Glomerular endothelial cell (primary cell): Measurements from ENCODE around the gene AGMO. TPM values are rescaled to one million over a fixed set of nuclear protein-coding genes. Genes with fewer than 3 reads are reported as not detected.

Experiments used
- DNase-seq: peaks from one replicate; pipeline ENCODE4 v3.0.0-alpha.2; 2011; ENCODE audit warnings: low read depth, low spot score; ENCODE audit errors: extremely low read depth
- total RNA-seq: library from RNA; depleted of rRNA; stranded (reverse); fragments of >200 nt; gene quantifications from 2 replicates; pipeline ENCODE4 v1.2.3, GENCODE V29; 2015

Gene AGMO
- not detected in 2 replicates for total RNA-seq

DNA sequence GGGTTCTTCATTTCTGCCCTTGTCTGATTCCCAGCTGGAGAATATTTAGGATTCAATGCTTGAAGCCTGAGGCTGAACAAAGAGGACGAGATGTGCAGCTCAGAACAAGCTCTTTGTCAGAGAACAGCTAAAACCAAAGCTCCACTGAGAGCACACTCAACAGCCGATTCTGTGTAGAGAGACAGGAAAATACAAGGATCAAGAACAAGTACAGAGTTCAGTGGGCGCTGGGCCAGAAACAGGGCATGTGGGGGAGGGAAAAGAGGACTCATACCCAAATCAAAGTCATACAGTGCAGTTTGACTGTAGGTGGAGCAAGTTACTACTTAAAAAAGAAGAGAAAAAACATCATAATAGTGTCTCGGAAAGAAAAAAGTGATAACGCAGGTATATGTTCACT is at the start of gene AGMO:
Gene AGMO, minus strand, starts transcription at position 181 of the 400 bp plus-strand sequence.
- DNase-seq: no peak

DNA sequence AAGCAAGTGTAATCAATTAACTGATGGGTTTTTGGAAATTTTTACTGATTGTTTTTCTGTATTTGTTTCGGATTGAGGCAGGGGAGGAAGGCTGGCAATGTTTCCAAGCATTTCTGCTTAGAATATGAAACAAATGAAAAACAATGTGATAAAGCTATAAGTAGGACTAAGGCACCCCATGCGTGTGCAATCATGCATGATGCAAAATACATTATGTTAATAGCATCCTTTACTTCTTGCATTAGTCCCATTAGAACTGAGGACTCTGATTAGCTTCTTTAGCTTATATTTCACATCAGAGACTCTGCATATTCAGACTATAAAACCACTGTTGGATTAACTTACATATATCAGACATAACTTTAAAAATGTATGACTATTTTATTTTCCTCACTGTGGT is 48.7 kb upstream of the AGMO start:
- no peak for DNase-seq

DNA sequence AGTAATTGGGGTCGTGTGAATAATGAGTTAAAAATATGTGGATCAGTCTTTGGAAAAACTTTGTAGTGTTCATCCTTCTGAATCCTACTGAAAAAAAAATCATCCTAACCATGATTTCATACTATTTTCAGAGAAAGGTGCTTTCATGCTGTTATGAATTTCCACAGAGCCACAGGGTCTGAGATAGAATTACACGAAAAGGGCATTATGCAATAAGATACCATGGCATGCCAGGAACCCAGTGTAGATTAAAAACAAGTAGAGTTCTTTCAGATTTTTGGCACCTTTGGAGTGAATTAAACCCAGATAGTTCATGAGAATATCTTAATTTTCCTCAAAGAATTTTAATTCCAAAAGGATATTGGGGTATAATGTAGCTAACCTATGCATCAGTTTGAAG is 47.5 kb upstream of the AGMO start:
- DNase-seq: no peak

DNA sequence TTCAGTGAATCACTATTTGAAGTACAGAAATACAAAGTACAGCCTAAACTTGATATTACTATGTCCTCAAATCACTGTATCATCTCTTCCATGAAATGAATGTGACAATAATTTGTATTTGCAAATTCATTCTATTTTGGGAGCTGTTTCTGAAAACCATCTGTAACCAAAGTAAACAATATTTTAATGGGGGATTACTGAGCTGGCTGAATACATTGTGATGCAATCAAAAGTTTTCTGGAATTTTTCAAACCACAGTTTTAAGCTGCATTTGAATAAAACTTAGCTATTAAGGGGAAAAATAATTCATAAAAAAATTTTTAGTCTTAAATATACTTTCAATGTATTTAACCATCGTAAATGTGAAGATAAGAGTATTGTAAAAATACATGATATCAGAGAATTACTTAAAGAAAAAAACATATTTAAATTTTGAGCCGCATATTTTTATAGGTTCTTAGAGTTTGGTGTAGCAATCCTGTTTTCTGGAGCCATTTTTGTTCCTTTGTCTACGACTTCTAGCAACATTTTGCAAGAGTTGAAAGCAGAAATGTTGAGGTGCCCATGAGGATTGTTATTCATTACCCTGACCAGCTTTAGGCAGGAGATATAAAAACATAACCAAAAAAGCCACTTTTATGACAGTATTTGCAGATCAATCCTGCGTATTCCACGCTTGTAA is 45.9 kb upstream of the AGMO start:
- DNase-seq: no peak

DNA sequence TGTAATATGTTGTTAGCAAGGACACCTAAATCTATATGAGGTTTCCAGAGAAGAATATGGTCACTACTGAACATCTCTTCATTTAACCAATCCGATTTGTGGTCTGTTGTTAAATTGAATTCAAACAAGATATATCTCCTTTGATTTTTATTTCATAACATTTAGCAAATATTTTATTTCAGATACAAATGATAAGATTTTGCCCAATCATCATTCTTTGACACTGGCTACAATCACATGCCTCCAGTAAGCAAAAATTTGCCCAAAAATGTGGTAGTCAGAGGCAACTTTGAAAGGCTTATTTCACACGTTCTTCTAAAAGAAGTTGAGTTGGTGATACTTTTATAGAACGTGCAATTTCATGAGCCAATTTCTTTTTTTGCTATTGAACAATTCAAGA is 44.7 kb upstream of the AGMO start:
- no peak for DNase-seq

DNA sequence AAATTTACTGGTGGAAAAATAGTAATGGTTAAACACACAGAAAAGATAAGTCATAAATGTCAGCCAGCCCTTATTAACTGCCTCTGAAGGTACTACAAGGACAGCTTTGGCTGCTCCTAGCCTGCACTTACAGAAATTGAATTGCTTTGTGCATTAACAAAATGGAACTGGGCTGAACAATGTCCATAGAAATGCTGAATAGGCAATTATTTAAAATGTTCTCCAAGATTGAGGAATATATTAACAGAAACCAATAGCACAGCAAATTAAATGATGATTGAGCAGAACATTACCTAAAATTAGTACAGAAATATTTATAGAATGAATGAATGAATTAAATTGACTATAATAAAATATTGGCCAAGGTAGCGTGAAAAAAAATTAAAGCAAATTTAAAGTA is 42.4 kb upstream of the AGMO start:
- DNase-seq: no peak

DNA sequence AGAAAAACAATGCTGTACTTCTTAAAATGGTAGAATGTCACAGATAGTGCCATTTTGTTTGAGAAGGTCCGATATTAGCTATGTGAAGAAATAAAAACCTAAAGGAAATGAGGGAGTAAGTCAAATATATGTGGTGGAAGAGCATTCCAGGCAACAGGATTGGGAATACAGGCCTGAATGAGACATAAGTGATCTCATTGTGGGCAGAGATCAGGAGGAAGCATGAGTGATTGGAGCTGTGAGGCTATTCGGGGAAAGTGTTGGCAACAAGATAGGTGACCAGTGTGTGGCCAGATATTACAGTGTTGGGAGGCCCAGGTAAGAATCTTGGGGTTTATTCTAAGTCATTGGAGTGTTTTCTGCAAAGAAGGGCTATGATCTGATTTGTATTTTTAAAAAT is 41.3 kb upstream of the AGMO start:
- no peak for DNase-seq

DNA sequence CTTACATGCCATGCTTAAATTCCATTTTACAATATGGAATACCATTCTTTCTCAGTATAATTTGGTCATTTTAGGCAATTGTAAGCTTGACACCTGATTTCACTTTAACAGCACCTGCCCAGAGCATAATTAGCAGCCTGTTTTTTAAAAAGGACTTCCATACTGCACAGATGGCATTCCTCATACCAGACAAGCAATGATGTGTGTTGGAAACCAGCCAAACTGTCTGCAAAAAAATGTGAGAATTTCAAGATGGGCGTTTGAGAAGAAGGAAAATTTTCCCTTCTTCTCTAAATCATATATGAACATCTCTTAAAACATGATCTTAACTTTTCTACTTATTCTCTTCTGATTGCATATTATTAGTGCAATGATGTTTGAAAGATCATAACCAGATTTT is 40.4 kb upstream of the AGMO start:
- DNase-seq: no peak

DNA sequence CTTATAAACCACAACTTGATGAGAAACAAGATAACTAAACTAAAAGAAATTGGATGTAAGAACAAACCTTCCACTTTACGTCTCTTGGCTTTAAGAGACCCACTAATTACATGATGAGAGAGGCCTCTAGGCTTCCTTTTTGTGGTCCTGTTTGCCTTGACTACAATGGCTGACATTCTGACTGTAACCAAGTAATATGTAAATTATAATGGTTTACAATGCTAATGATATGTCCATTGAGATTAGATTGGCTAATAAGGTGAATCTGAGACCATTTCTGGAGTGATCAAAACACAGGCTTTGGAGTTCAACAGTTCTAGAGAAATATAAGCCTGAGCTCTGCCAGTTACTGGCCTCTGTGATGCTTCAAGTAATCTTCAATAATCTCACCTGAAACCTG is 39.4 kb upstream of the AGMO start:
- DNase-seq: no peak

DNA sequence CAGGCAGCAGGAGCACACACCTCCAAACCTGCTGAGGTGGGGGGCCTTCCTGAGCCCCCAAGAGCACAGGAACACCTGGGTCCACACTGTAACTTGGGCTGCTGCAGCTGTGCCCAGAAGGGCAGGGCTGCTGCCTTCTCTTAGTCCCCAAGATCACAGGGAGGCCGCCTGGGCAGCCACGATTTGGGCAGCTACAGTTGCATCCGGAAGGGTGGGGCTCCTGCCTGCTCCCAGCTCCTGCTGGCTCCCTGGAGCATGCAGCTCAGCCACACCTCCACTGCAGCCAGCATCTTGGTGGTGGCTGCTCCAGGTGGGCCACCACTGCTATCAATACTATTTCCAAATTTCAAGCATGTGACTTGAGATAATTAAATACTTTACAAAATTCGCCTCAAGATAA is 38.5 kb upstream of the AGMO start:
- no peak for DNase-seq

DNA sequence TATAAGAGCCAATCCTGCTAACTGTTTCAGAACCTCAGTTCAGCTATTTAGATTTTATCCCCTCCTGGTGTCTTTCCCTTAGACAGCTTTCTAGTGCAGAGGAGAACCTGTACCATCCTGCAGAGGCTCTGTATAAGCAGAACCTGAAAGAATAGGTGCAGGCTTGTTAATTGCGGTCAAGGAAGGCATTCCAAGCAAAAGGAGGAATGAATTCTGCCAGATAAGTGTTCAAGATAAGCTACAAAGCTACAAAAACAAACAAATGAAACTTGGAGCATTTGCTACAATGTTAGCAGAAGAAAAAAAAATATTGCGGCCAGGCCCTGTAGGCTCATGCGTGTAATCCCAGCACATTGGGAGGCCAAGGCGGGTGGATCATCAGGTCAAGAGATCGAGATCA is 32.6 kb upstream of the AGMO start:
- DNase-seq: no peak

DNA sequence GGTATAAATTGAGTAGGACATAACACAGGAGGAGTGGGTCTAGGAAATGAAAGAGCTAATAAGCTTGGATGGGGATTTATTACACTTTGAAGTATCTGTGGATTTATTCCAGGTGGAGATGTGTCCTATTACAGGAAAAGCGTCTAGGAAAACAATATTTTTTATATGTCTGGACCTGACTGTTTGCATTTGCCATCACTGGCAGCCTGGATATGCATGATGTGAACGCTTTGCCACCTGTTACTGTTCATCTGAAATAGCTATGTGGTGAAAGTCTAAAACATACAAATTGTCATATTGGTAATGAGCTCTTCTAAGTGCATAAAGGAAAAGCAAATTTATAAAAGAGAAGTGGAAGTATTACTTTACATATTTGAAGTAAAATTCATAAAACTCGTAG is 31.6 kb upstream of the AGMO start:
- no peak for DNase-seq

DNA sequence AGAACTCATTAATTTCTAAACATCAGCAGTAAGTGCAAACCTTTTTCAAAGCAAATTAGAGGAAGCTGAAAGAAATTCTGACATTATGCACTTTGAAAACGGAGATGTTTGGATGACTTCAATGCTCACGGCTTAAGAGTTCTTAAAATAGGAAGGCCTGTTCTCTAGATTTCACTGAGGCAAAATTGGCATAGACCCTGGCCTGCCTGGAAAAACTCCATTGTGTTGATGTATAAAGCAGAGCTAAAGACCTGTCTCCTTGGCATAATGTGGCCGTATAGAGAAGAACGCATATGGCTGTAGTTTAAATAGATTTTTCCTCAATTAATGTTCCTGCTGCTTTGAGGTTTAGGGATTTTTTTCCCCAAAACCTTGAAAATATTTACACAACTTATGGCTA is 24.5 kb upstream of the AGMO start:
- DNase-seq: no peak

DNA sequence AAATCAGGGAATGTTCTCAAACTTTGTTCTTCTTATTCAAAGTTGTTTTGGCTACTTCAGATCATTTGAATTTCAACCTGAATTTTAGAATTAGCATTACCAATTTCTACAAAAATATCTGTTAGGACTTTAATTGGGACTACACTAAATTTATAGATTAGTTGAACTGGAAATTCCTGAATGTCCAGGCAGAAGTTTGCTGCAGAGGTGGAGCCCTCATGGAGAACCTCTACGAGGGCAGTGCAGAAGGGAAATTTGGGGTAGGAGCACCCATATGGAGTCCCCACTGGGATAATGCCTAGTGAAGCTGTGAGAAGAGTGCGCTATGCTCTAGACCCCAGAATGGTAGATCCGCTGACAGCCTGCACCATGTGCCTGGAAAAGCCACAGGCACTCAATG is 22.8 kb upstream of the AGMO start:
- no peak for DNase-seq

DNA sequence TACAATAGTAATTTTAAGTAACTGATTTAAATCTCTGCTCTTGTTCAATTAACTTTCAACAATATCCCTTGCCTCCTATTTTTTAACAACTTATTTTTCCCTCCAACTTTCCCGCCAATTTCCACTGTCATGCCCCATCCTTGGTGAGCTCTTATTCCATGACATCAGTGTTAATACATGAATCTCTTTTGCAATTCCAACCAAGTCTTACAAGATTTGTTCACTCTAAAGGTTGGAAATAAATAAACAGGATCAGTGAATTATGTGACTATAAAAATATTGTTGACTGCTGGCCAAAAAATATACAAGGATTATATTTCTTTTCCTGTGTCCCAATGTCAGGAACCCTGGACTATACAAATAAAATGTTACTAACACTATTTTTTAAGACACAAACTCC is 21.0 kb upstream of the AGMO start:
- DNase-seq: no peak

DNA sequence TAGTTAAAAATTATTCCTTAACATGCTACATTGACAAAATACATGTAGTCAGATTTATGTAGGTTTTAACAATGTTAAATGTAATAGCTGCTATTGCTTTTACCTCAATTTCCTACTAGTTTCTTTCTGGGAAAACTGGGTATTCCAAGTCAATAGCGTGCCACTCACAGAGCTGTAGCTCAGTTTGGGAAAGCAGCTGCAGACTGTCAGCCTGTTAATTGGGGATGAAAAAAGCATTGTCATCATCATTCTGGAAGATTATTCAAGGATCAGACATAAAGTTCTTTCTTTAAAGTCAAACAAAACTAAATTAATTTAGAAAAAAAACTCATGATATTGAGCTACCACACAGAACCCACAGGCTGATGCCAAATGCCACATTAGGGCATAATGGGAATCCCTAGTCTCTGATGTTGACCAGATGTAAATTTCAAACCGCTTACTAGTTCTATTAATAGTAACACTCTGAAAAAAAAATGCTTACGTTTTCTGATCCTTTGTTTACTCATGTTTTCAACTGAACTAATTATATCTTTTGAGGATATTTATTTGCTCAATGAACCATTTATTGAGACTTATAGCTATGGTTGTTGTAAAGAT is 19.6 kb upstream of the AGMO start:
- DNase-seq: no peak

DNA sequence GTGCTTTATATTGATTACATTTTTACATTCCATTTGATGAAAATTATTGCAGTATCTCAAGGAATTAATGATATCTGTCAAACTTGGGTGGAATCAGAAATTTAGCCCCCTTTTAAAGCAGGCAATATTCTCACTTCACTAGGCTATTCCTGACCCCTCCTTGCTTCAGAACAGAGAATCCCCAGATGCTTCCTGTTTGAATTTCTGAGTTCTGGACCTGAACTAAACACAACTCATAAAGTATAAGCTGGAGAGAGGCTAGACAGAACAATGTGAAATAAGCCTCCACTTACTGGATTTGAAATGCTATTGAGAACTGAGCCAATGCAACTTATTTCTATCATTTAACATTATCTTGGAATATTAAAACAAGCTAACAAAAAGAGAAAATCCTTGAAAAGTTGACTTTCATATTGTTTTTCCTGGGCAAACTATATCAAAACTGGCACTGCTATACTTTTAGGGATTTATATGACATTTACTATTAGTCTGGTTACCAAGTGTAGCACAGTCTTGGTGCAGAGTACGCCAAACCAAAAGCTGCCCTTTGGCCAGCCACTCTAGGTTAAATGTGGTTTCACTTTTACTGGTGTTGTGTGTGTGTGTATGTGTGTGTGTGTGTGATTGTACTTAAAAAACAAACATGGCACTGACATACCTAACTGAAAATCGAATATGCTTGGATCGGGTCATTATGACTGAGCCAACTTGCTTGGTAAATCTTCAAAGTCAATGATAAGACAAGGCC is 19.0 kb upstream of the AGMO start:
- DNase-seq: no peak

DNA sequence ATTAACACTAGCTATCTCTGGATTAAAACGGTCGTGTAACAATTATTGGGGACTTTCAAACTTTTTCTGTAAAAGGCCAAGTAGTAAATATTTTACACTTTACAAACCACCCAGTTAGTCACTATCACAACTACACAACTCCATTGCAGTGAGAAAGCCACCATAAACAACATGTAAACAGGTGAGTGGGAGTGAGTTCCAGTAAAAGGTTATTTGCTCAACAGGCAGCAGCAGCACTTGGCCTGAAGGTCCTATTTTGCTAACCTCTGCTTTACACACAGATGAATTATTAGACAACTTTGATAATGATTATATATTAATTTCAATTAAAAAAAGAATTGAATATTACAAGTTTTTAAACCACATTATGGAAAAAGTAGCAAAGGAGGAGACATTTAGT is 15.8 kb upstream of the AGMO start:
- no peak for DNase-seq

DNA sequence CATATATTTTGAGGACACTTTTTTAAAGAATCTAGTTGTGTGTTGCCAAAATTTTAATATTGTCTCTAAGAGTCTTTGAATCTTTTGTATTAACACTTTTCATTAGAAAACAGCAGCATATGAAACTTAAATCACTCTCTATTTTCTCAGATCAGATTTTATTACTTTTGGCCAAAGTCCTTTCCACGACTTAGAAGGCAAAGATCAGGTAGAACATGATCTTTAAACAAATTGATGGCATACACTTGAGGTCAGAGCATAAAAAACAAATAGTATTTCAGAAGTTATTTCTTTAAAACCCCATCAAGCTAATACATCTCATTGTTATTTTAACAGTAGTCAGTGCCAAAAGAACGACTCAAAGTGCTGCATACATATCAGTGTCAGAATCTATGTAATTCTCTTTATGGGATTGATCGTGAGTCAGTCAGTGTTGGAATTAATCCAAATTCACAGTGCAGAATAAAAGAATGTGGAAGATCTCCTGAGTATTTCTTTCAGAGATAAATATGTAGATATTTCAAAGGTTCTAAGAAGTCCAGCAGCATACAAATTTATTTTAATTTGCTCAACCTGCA is 9.6 kb upstream of the AGMO start:
- DNase-seq: no peak

DNA sequence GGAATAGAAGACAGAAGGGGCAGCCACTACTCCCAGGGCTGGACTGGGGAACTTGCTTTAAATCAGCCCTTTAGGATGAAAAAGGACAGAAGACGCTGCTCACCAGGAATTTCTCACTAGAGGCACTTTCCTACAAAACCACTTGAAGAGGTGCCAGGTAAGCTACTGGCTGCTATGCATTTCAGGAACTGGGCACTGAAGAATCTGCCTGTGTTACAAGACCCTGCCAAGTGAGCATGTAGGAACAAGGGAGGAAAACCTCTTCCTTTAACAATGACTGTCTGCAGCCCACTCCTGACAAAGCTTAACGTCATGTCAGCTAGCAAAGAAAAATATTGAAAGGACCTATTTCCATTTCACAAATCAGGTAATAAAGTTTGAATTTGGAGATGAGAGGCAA is 5.8 kb upstream of the AGMO start:
- DNase-seq: no peak

DNA sequence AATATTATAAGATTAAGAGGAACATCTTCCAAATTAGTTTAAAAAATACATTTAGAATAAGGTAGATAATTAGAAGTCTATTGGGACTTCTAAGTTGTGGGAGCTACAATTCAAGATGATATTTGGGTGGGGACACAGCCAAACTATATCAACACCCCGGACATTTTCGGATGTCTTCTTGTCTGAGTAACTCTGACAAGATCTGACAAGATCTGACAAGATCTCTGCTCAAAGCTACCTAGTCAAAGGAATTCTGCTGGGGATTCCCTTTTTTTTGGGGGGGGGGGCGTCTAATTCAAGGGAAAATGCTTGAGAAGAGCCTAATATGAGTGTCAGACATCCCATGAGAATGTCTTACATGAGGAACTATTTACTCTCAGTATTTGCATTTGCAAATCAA is 5.2 kb upstream of the AGMO start:
- no peak for DNase-seq

DNA sequence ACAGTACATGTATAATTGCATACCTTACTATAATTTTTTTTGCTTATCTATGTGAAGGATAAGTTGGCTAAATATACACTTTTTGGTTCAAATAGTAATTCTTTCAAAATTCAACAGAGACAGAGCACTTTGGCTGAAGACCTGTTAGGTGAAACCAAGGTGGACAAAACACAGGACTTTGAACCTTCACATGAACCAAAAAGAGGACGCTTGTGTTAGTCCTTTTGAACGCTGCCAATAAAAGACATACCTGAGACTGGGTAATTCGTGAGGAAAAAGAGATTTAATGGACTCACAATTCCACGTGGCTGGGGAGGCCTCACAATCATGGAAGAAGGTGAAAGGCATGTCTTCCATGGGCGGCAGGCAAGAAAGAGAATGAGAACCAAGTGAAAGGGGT is 4.7 kb upstream of the AGMO start:
- DNase-seq: no peak
